HG02763 (cell line): ENCODE measurements around the gene SOX12.
"Not testable (repeated sequence)": the region's sequence is repeated elsewhere in the genome, so short reads cannot be mapped to it uniquely, and the experiment has no call there.

ENCODE experiments used
- ATAC-seq: cut with Tn5 transposase; IDR thresholded peaks from one replicate; pipeline ENCODE4 v1.9.1; 2021; ENCODE audit warnings: mild to moderate bottlenecking, moderate library complexity; ENCODE audit not compliant: unreplicated experiment

Gene SOX12

GRCh38 chr20:328975-329695, 3.8 kb downstream of the SOX12 start:
- no peak for ATAC-seq

- ATAC-seq: no peak
Observed at GRCh38 chr20:329851-330232, 4.5 kb downstream of the SOX12 start.

- ATAC-seq: no peak
Observed at GRCh38 chr20:330233-331149, 5.1 kb downstream of the SOX12 start.

GRCh38 chr20:334578-334977, 9.2 kb downstream of the SOX12 start:
- no peak for ATAC-seq

GRCh38 chr20:336040-336439, 10.7 kb downstream of the SOX12 start:
- not testable (repeated sequence) for ATAC-seq

GRCh38 chr20:341682-342081, 16.3 kb downstream of the SOX12 start:
- no peak for ATAC-seq

GRCh38 chr20:343107-343506, 17.8 kb downstream of the SOX12 start:
- ATAC-seq: no peak

- ATAC-seq: no peak
Observed at GRCh38 chr20:346033-346639, 20.8 kb downstream of the SOX12 start.

GRCh38 chr20:346640-347316, 21.4 kb downstream of the SOX12 start, which contains the start of gene NRSN2:
Gene NRSN2 (plus strand): TSS chr20:347111. CDS start chr20:349644, 2,533 bp downstream.
- ATAC-seq: no peak

GRCh38 chr20:347317-347639, 21.9 kb downstream of the SOX12 start:
- no peak for ATAC-seq

- peak; percentile 69 for ATAC-seq
Observed at GRCh38 chr20:347640-348484, 22.5 kb downstream of the SOX12 start.

GRCh38 chr20:348972-349841, 23.9 kb downstream of the SOX12 start:
- no peak for ATAC-seq

- no peak for ATAC-seq
Observed at GRCh38 chr20:353166-353565, 27.8 kb downstream of the SOX12 start.

GRCh38 chr20:354298-354977, 29.1 kb downstream of the SOX12 start:
- ATAC-seq: peak; percentile 83

- not testable (repeated sequence) for ATAC-seq
Observed at GRCh38 chr20:356154-356553, 30.8 kb downstream of the SOX12 start.

GRCh38 chr20:356745-357144, 31.4 kb downstream of the SOX12 start:
- ATAC-seq: no peak

GRCh38 chr20:358891-359555, 33.7 kb downstream of the SOX12 start:
- no peak for ATAC-seq

GRCh38 chr20:361561-361960, 36.2 kb downstream of the SOX12 start:
- ATAC-seq: no peak
